ENCODE data around the gene LHCGR. TPM values are rescaled to one million over a fixed set of nuclear protein-coding genes. Genes with fewer than 3 reads are reported as not detected.

LHCGR gene
- total and polyA plus RNA-seq, 2 experiments from 2014 or later: 0.45 to 0.66 TPM

- H3K79me2 ChIP-seq (replicated peaks; ENCODE audit: insufficient read depth): no peaks in the 10 kb centered on the region
- H3K4me2 ChIP-seq: no peak overlapping the region
- no peaks in the 10 kb centered on the region for H3K27me3 Mint-ChIP-seq (ENCODE audit: insufficient read depth, low read depth, poor library complexity)
- H3K36me3 Mint-ChIP-seq (ENCODE audit: low read depth): no peaks in the 10 kb centered on the region; the same call in 2 of the 3 replicates
- H3F3A ChIP-seq (replicated peaks; ENCODE audit: low read depth): no peaks in the 10 kb centered on the region
- TF ChIP-seq ETS1 (IDR thresholded peaks at IDR 0.05) (no peak), ZNF331 (CRISPR knock-in tag; IDR thresholded peaks at IDR 0.05; ENCODE audit: low read depth) (no peak), REST (IDR thresholded peaks at IDR 0.05; ENCODE audit: unreplicated experiment) (no peak), EZH2 (IDR thresholded peaks at IDR 0.05; ENCODE audit: low read depth, unreplicated experiment) (no peak), STAT1 (IDR thresholded peaks at IDR 0.05; ENCODE audit: unreplicated experiment) (no peak), NANOG (IDR thresholded peaks at IDR 0.05; ENCODE audit: borderline replicate concordance) (no peak), EZH2phosphoT487 (IDR thresholded peaks at IDR 0.05; ENCODE audit: unreplicated experiment) (no peak), JUNB (IDR thresholded peaks at IDR 0.05; ENCODE audit: unreplicated experiment) (no peak)
- H3K9me2 ChIP-seq (ENCODE audit: insufficient read depth): no peaks in the 10 kb centered on the region
- H3K9me3 Mint-ChIP-seq: peaks cover 4% of the 10 kb centered on the region; the same call in 1 of the 3 replicates
- DNase-seq (ENCODE audit: low spot score) (peak; percentile 2), ATAC-seq (no peak)
- H3K27me3 ChIP-seq (ENCODE audit: insufficient read depth): no peaks in the 10 kb centered on the region
- no peak overlapping the region for H3K4me3 Mint-ChIP-seq
- H3K27ac Mint-ChIP-seq: no peak overlapping the region
- no peaks in the 10 kb centered on the region for H3K4me1 Mint-ChIP-seq
- no peaks in the 10 kb centered on the region for H4K20me1 ChIP-seq (replicated peaks; ENCODE audit: insufficient read depth)
- H3K4me3 ChIP-seq: no peak overlapping the region
- H3K4me1 ChIP-seq (ENCODE audit: insufficient read depth): no peaks in the 10 kb centered on the region
- H2AFZ ChIP-seq: no peak overlapping the region
- H3K36me3 ChIP-seq (ENCODE audit: insufficient read depth): no peaks in the 10 kb centered on the region
- H3K27ac ChIP-seq (ENCODE audit: low read depth): no peak overlapping the region
Observed at GRCh38 chr2:48674933-48675332, 80.6 kb downstream of the LHCGR start.

- Histone ChIP-seq H3K27ac (ENCODE audit: low read depth) (no peak overlapping the region), H3K4me2 (no peak overlapping the region), H3K4me3 (no peak overlapping the region), H3K79me2 (replicated peaks; ENCODE audit: insufficient read depth) (no peaks in the 10 kb centered on the region), H3K36me3 (ENCODE audit: insufficient read depth) (no peaks in the 10 kb centered on the region), H3K27me3 (ENCODE audit: insufficient read depth) (no peaks in the 10 kb centered on the region), H3K4me1 (ENCODE audit: insufficient read depth) (no peaks in the 10 kb centered on the region), H3F3A (replicated peaks; ENCODE audit: low read depth) (no peaks in the 10 kb centered on the region), H2AFZ (no peak overlapping the region), H3K9me2 (ENCODE audit: insufficient read depth) (no peaks in the 10 kb centered on the region), H4K20me1 (replicated peaks; ENCODE audit: insufficient read depth) (no peaks in the 10 kb centered on the region)
- no peaks in the 10 kb centered on the region; the same call in 2 of the 3 replicates for H3K36me3 Mint-ChIP-seq (ENCODE audit: low read depth)
- peaks cover 4% of the 10 kb centered on the region; the same call in 1 of the 3 replicates for H3K9me3 Mint-ChIP-seq
- no peak overlapping the region for H3K4me3 Mint-ChIP-seq
- H3K27ac Mint-ChIP-seq: no peak overlapping the region
- ATAC-seq (no peak), DNase-seq (ENCODE audit: low spot score) (no peak)
- no peaks in the 10 kb centered on the region for H3K27me3 Mint-ChIP-seq (ENCODE audit: insufficient read depth, low read depth, poor library complexity)
- TF ChIP-seq ZNF331 (CRISPR knock-in tag; IDR thresholded peaks at IDR 0.05; ENCODE audit: low read depth) (no peak), ETS1 (IDR thresholded peaks at IDR 0.05) (no peak), POLR2AphosphoS5 (IDR thresholded peaks at IDR 0.05; ENCODE audit: low read depth) (no peak), CTCF (conservative IDR thresholded peaks at IDR 0.05; ENCODE audit: low read depth in 2 of 2) (no peak), EZH2phosphoT487 (IDR thresholded peaks at IDR 0.05; ENCODE audit: unreplicated experiment) (no peak), EZH2 (IDR thresholded peaks at IDR 0.05; ENCODE audit: low read depth, unreplicated experiment) (no peak), STAT1 (IDR thresholded peaks at IDR 0.05; ENCODE audit: unreplicated experiment) (no peak)
- no peaks in the 10 kb centered on the region for H3K4me1 Mint-ChIP-seq
Observed at GRCh38 chr2:48673581-48673980, 81.9 kb downstream of the LHCGR start.

All from GM23338 (cell line).